ENCODE data around the gene VSTM2L.

The VSTM2L gene

DNA sequence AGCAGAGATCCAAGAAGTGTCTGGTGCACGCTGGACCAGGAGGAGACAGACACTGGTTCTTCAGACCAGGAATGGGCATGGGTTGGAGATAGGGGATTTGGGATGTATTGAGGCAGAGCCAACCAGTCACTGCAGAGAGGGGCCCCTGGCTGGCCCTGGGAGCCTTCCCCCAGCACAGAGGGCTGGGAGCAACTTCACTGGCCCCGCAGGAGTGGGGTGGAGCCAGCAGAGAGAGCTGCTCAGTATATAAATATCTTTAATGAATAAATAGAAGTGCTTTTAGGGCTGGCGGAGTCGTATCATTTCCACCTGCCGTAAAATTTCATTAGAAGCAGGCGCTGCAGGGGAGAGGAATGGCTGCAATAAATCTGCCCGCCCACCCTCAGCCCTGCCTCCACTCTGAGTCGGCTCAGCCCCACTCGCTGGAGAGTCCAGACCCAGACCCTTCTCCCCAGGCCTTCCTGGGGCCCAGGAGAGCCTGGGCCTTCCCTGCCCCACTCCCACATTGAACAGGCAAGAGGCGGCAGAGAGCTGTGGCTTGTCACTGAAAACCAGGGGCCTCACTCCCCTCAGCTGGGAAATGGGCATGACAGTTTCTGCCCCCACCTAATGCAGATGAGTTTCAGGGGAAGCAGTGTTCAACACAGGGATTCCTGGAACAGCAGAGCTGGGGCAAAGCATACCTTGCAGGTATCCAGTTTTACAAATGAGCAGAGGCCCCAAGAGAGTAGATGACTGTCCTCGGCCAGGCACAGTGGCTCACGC, 23.9 kb upstream of the VSTM2L start:
- DNase-seq (ENCODE audit: low read depth in 4 of 4, low spot score in 1 of 4): no peak

DNA sequence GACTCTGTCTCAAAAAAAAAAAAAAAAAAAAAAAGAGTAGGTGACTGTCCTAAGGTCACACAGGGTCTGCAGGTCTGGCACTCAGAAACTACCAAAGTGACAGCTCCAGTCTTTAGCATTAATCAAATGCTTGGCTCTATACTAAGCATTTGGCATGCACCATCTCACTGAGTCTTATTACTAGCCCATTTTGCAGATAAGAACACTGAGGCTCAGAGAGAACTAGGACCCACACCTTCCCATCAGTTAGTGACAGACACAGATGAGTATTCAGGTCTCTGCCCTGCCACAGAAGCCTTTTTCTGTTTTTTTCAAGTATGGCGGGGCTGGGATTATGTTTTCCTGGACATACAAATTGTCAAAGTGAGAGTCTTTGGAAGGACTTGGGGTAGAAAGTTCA, 23.1 kb upstream of the VSTM2L start:
- no peak for DNase-seq (ENCODE audit: low read depth in 4 of 4, low spot score in 1 of 4)

DNA sequence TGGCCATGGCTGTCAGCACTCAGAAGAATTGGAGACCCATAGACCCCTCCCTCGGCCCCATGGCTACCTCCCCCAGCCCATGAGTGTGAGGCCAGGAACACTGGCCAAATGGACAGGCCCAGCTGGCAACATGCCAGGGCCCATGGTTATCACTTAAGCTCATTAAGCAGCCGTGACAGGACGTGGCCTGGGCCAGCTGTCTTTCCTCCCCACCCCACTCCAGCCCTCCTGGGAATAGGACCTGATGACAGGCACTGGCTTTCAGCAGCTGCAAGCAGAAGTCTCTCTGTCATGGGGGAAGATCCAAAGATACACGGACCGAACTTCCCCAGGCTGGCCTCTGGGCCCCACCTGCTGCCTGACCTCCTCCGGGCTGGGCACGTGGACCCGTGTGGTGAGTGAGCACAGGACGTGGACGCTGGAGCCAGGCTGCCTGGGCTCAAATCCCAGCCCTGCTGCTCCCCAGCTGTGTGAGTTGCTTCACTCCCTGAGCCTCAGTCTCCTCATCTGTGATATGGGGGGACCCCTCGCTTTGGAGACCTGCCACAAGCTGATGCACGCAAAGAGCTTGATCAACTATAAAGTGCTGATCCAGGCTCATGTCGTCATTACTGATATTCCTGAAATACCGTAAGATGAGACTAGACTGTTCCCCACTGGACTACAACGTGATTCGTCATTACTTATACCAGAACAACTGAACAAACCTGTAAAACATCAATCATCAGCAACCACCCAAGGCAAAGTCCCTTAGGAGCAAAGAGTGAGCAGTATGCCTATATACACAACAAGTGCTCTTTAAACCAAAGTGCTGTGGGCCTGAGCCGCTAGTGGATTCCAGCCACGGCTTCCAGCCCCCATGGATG, 22.0 kb upstream of the VSTM2L start:
- DNase-seq (ENCODE audit: low read depth in 4 of 4, low spot score in 1 of 4): no peak

DNA sequence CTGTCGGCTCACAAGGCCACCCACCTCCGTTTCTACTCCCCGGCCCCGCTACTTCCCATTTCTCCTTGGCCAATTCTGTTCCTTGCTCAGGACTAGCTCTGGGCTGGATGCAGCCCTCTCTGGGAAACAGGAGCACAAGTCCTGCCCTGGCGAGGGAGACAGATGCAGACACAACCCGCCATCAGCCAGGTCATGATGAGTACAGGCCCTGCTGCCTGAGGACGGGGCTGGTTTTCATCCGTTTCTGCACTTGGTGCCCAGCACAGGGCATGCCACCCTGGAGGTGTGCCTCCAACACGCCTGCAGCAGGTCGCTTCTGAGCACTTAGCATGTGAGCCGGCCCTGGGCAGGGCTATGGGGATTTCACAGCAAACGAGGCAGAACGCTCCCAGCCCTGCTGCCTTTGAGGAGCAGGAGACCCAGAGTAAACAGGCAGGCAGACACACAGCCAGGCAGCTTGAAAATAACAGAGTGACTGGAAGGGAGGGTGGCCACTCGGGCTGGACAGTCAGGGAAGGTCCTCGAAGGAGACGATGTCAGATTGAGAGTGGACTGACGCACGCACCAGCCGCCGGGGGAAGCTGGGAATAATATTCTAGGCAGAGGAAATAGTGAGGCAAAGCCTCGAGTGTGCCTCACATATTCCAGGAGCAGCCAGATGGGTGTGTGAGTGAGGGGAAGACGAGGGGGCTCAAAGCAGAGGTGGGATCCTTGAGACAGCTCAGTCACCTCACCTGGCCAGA, 21.2 kb upstream of the VSTM2L start:
- no peak for DNase-seq (ENCODE audit: low read depth in 4 of 4, low spot score in 1 of 4)

GRCh38 chr20:37882961-37883712, 19.8 kb upstream of the VSTM2L start:
- no peak for DNase-seq (ENCODE audit: low read depth in 4 of 4, low spot score in 1 of 4)

- no peak for DNase-seq (ENCODE audit: low read depth in 4 of 4, low spot score in 1 of 4)
These were observed 17.9 kb upstream of the VSTM2L start for GRCh38 chr20:37885042-37885441.

DNA sequence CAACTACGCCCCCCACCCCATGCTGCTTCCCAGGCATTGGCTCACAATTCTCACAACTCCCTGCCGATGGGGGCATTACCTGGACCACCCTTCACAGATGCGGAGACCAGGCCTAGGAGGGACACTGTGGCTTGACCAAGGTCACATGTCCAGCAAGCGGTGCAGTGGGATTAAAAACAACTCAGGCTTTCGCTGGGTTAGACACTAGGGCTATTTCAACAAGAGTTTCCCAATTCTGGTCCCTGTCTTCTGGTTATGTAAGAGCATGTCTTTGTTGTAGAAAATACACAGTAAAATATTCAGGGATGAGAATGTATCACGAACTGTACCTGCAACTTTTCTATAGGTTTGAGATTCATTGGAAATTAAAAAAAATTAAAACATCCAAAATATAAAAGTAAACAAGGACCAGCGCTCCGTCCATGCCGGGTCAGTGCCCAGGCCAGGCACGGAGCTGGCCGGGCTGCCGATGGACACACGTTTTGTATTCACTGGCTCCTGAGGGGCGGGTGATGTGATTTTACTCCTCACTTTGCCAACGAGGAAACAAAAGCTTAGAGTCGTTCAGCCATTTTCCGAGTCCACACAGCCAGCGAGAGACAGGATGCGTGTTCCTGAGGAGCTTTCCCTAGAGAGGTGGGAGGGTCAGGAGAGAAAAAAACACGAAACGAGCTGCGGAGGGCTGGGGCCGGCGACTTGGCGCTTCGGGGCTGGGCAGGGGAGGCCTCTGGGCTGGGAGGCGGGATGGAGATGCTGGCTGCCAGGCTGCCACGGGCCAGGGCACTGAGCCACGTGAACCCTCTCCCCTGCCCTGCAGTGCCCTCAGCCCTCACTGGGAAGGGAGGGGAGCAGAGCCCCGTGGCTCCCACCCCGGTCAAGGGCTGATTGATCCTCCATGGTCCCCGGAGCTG, 17.1 kb upstream of the VSTM2L start:
- no peak for DNase-seq (ENCODE audit: low read depth in 4 of 4, low spot score in 1 of 4)

DNA sequence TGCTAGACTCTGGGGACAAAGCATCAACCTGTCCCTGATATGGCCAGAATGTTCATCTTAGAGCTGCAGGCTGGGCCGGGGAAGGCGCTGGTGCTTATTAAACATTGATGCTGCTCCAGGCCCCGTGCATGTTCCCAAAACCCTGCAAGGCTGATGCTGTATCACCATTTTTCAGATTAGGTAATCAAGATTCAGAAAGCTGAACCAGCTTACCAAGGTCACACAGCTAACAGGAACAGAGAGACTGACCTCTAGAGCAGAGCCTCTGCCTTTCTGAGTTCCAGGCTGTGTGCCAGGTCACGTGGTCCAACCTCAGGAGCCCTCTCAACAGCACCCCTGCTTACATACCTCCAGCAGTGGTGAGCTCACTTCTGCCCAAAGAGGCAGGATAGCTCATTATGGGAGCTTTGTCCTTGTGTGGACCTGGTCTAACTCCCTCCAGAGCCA, 16.1 kb upstream of the VSTM2L start:
- no peak for DNase-seq (ENCODE audit: low read depth in 4 of 4, low spot score in 1 of 4)

- no peak for DNase-seq (ENCODE audit: low read depth in 4 of 4, low spot score in 1 of 4)
These were observed 14.3 kb upstream of the VSTM2L start for GRCh38 chr20:37888641-37889040.

- no peak for DNase-seq (ENCODE audit: low read depth in 4 of 4, low spot score in 1 of 4)
These were observed 12.8 kb upstream of the VSTM2L start for GRCh38 chr20:37890108-37890507.

DNA sequence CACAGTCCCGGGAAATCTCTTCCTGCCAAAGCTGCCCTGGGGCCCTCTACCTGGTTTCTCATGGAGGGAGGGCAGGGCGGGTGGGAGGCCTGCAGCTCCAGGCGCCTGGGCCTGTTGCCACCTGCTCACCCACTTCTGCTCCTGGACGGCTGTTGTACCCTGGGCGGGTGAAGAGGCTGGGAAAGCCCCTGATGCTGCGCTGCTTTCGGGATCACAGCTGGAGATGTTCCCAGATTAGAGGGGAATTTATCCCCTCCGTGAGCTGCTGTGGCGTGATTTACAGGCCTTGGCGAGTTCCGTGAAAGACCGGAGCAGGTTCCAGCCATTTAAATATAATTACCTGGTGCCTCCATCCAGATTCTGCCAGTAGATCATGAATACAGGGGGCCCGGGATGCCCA, 12.3 kb upstream of the VSTM2L start:
- no peak for DNase-seq (ENCODE audit: low read depth in 4 of 4, low spot score in 1 of 4)

DNA sequence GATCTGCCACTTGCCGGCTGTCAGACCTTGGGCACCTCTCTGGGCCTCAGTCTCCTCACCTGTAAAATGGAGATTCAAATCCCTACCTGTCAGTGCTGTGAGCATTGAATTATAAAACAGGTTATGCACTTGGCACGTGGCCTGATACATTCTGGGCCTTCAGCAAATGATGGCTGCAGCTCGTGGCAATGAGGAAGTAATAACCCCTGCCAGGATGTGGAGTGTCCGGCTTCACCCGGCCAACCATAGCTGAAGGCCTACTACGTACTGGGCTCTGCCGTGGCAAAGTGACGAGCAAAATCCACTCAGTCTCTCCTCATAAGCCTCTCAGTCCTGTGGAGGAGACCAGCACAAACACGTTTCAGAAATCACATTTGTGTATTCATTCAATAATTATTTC, 10.9 kb upstream of the VSTM2L start:
- no peak for DNase-seq (ENCODE audit: low read depth in 4 of 4, low spot score in 1 of 4)

GRCh38 chr20:37893566-37894241, 9.2 kb upstream of the VSTM2L start:
- no peak for DNase-seq (ENCODE audit: low read depth in 4 of 4, low spot score in 1 of 4)

DNA sequence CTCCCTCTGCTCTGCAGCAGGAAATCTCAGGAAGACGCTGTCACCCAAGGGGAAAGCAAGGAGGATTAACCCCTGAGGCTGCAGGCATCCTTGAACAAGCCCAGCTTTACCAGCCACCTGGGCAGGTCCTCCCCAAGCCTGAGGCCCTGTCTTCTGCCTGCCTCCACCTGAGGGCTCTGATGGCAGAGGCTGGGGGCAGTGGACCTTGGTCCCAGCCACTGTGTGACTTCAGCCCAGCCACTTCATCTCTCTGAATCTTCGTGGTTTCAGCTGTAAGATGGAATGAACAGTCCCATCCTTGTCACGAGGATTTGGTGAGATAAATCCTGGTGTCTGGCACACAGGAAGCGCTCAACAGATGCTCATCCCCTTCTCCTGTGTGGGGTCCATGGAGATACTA, 8.5 kb upstream of the VSTM2L start:
- DNase-seq (ENCODE audit: low read depth in 4 of 4, low spot score in 1 of 4): no peak

DNA sequence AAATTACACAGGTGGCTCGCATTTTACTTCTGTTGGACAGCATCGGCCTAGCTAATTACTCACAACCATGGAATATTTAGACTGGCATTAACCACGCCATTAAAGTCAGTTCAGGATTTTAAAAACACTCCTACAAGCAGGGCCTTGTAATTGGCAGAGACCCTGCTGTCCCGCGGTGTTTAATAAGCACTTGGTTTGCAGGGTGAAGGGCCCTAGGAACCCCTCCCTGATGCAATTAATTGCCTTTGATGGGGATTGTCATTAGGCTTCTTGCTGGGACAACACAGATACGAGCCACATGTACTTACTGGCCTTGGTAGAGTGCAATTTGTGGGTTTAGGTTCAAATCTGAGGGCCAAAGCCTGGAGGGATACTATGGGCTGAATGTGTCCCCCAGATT, 7.8 kb upstream of the VSTM2L start:
- DNase-seq (ENCODE audit: low read depth in 4 of 4, low spot score in 1 of 4): no peak

DNA sequence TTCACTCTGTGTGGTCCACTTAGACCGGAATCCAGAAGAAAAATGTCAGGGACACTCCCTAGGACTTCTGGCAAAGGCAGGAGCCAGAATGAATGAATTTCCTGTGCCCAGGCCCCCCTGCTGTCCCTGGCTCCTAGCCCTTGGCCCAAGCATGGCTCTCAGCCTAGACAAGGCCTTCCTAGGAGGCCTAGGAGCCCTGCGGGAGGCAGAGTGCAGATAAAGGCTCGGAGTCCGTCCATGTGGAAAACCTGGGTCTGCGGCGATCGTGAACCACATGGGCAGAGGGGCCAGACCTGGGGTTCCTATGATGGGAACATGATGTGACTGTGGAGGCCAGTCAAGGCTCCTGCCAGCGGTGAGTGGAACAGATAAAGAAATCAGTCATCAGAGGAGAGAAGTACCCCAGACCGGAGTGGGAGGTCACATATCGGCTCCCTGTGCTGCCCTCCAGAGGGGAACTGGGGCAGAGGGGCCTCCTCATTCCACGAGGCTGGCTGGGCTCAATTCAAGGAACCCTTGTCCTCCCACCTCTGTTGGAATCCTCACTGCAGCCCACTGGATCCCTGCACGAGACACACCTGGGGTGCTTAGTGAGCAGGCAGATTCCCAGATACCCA, 5.9 kb upstream of the VSTM2L start:
- no peak for DNase-seq (ENCODE audit: low read depth in 4 of 4, low spot score in 1 of 4)

GRCh38 chr20:37898233-37899104, 4.5 kb upstream of the VSTM2L start:
- no peak for DNase-seq (ENCODE audit: low read depth in 4 of 4, low spot score in 1 of 4)
